PC-3 (cell line): ENCODE measurements around the gene NELFA. TPM values are rescaled to one million over a fixed set of nuclear protein-coding genes. Genes with fewer than 3 reads are reported as not detected.

Source experiments
- ATAC-seq: fragments of 200-7000 bp; cut with Tn5 transposase; 2 replicates; pipeline ENCODE4 v1.9.1; 2020; ENCODE audit warnings: mild to moderate bottlenecking, moderate library complexity
- BruUV-seq: library from RNA; stranded (reverse); fragments of 400-500 nt; replicated peaks from 2 replicates; lab custom pipeline; 2021; lab: Mats Ljungman, UMichigan
- CTCF ChIA-PET: fragments of 300-600 bp; sonication (Branson Sonifier 250); formaldehyde crosslinking; loops from one replicate; lab custom pipeline; 2022; ENCODE audit warnings: antibody characterized with exemption; lab: Charles Lee
- POLR2A ChIA-PET: fragments of 300-600 bp; sonication (Branson Sonifier 250); formaldehyde crosslinking; loops from one replicate; lab custom pipeline; 2022; ENCODE audit warnings: antibody characterized with exemption; ENCODE audit not compliant: unreplicated experiment; lab: Charles Lee
- DNase-seq: peaks from one replicate; pipeline ENCODE4 v3.0.0-alpha.2; 2015
- H2AFZ ChIP-seq: fragments of 300-600 bp; sonication (generic); 2 replicates; pipeline ENCODE4 v1.6.0; 2016; ENCODE audit warnings: antibody characterized with exemption, low read length
- H3F3A ChIP-seq: fragments of 300-600 bp; sonication (generic); one replicate; pipeline ENCODE4 v1.6.0; 2017; ENCODE audit warnings: antibody characterized with exemption, low read length, control low read depth, mild to moderate bottlenecking; ENCODE audit not compliant: unreplicated experiment
- H3K27ac ChIP-seq: fragments of 300-600 bp; sonication (generic); 2 replicates; pipeline ENCODE4 v1.5.1; 2016; ENCODE audit warnings: mild to moderate bottlenecking, low read length
- H3K27me3 ChIP-seq: fragments of 300-600 bp; sonication (generic); 2 replicates; pipeline ENCODE4 v1.6.1; 2016; ENCODE audit warnings: low read length, mixed read lengths
- H3K36me3 ChIP-seq: fragments of 300-600 bp; sonication (generic); 2 replicates; pipeline ENCODE4 v1.6.1; 2016; ENCODE audit warnings: low read depth, mixed run types, low read length, mixed read lengths
- H3K4me1 ChIP-seq: fragments of 300-600 bp; sonication (generic); 2 replicates; pipeline ENCODE4 v1.5.1; 2016; ENCODE audit warnings: low read length; ENCODE audit not compliant: insufficient read depth
- H3K4me2 ChIP-seq: fragments of 300-600 bp; sonication (generic); 2 replicates; pipeline ENCODE4 v1.6.0; 2016; ENCODE audit warnings: low read length
- H3K4me3 ChIP-seq: fragments of 300-600 bp; sonication (generic); 2 replicates; pipeline ENCODE4 v1.5.1; 2016; ENCODE audit warnings: mild to moderate bottlenecking, low read length, mixed read lengths
- H3K79me2 ChIP-seq: fragments of 300-600 bp; sonication (generic); 2 replicates; pipeline ENCODE4 v1.6.1; 2017; ENCODE audit warnings: low read length, mixed read lengths
- H3K9ac ChIP-seq: fragments of 300-600 bp; sonication (generic); 2 replicates; pipeline ENCODE4 v1.6.0; 2016; ENCODE audit warnings: mild to moderate bottlenecking, low read length
- H3K9me2 ChIP-seq: fragments of 300-600 bp; sonication (generic); replicated peaks from 2 replicates; pipeline ENCODE4 v1.6.1; 2016; ENCODE audit warnings: mixed run types, low read length, mixed read lengths
- H3K9me3 ChIP-seq: fragments of 300-600 bp; sonication (generic); 2 replicates; pipeline ENCODE4 v1.6.1; 2016; ENCODE audit warnings: low read length, mixed read lengths
- H4K20me1 ChIP-seq: fragments of 300-600 bp; sonication (generic); 2 replicates; pipeline ENCODE4 v1.6.1; 2016; ENCODE audit warnings: low read length, mixed read lengths
- EZH2 ChIP-seq: fragments of 300-600 bp; sonication (generic); IDR thresholded peaks from one replicate; pipeline ENCODE4 v1.6.1; 2017; ENCODE audit warnings: antibody characterized with exemption, mild to moderate bottlenecking, low read length; ENCODE audit not compliant: unreplicated experiment
- EZH2phosphoT487 ChIP-seq: fragments of 300-600 bp; sonication (generic); IDR thresholded peaks from 2 replicates; pipeline ENCODE4 v1.6.1; 2018; ENCODE audit warnings: mild to moderate bottlenecking, antibody characterized with exemption, low read length, borderline replicate concordance
- intact Hi-C: fragments of 100-400 bp; cut with micrococcal nuclease; formaldehyde crosslinking; loops from 2 replicates; pipeline ENCODE4 v1.9.0; 2023
- total RNA-seq: library from RNA; depleted of rRNA; stranded (reverse); fragments of >200 nt; gene quantifications from 2 replicates; pipeline ENCODE4 v1.2.3, GENCODE V29; 2014
- TF ChIP-seq, protein P1 (sequence below): fragments of 300-600 bp; sonication (generic); conservative IDR thresholded peaks from 2 replicates; pipeline ENCODE4 v1.5.1; 2017; ENCODE audit warnings: antibody characterized with exemption, low read depth, mild to moderate bottlenecking, low read length

NELFA gene
- total RNA-seq, 1 experiment from 2014 or later, result 30.0 TPM

DNA sequence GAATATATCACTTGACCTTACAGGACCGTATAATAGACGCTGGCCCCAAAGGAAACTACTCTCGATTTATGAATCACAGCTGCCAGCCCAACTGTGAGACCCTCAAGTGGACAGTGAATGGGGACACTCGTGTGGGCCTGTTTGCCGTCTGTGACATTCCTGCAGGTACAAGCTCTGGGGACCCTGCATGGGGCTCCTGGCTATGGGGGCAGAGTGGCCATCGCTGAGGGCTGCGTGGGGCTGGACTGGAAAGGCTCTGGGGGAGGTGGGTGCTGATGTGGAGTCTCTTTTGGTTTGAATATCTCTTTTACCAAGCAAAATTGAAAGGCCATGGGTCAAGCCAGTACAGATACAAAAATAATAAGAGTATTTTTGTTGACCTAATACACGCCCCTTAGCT lies 33.9 kb downstream of the NELFA start:
- Histone ChIP-seq H3K9me2 (no peaks in the 10 kb centered on the region), H3K9ac (no peak overlapping the region), H3K27me3 (no peaks in the 10 kb centered on the region), H3K4me2 (no peak overlapping the region), H2AFZ (no peak overlapping the region), H3K79me2 (no peaks in the 10 kb centered on the region), H3K4me1 (no peaks in the 10 kb centered on the region), H3K4me3 (no peak overlapping the region), H4K20me1 (no peaks in the 10 kb centered on the region), H3F3A (no peaks in the 10 kb centered on the region), H3K9me3 (no peaks in the 10 kb centered on the region), H3K27ac (no peak overlapping the region), H3K36me3 (peaks cover 9% of the 10 kb centered on the region; the same call in 1 of the 2 replicates)
- intact Hi-C loops, result no loop called here
- no TSS peak for BruUV-seq
- ATAC-seq, result no peak
- CTCF ChIA-PET, result no interaction called here
- no peak for DNase-seq
- TF ChIP-seq, protein P1, sequence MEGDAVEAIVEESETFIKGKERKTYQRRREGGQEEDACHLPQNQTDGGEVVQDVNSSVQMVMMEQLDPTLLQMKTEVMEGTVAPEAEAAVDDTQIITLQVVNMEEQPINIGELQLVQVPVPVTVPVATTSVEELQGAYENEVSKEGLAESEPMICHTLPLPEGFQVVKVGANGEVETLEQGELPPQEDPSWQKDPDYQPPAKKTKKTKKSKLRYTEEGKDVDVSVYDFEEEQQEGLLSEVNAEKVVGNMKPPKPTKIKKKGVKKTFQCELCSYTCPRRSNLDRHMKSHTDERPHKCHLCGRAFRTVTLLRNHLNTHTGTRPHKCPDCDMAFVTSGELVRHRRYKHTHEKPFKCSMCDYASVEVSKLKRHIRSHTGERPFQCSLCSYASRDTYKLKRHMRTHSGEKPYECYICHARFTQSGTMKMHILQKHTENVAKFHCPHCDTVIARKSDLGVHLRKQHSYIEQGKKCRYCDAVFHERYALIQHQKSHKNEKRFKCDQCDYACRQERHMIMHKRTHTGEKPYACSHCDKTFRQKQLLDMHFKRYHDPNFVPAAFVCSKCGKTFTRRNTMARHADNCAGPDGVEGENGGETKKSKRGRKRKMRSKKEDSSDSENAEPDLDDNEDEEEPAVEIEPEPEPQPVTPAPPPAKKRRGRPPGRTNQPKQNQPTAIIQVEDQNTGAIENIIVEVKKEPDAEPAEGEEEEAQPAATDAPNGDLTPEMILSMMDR, result no peak
- TF ChIP-seq EZH2phosphoT487 (no peak), EZH2 (no peak)
- POLR2A ChIA-PET, result no interaction called here

GRCh38 chr4:1973661-1974060 lies 35.1 kb downstream of the NELFA start:
- no peak overlapping the region for H3K4me2 ChIP-seq
- DNase-seq, result no peak
- H3K79me2 ChIP-seq, result no peaks in the 10 kb centered on the region
- no peaks in the 10 kb centered on the region for H3K4me1 ChIP-seq
- no peak overlapping the region for H3K4me3 ChIP-seq
- no peaks in the 10 kb centered on the region for H4K20me1 ChIP-seq
- intact Hi-C loops, result no loop called here
- peaks cover 9% of the 10 kb centered on the region; the same call in 1 of the 2 replicates for H3K36me3 ChIP-seq
- ChIA-PET CTCF (no interaction called here), POLR2A (no interaction called here)
- no peaks in the 10 kb centered on the region for H3F3A ChIP-seq
- H3K9ac ChIP-seq, result no peak overlapping the region
- no peak overlapping the region for H3K27ac ChIP-seq
- no peak overlapping the region for H2AFZ ChIP-seq
- no peak for ATAC-seq
- no peaks in the 10 kb centered on the region for H3K27me3 ChIP-seq
- no peaks in the 10 kb centered on the region for H3K9me3 ChIP-seq
- BruUV-seq, result no TSS peak
- TF ChIP-seq EZH2phosphoT487, result no peak
- no peak for TF ChIP-seq EZH2
- TF ChIP-seq, protein P1, result no peak
- no peaks in the 10 kb centered on the region for H3K9me2 ChIP-seq

- H3K79me2 ChIP-seq, result no peaks in the 10 kb centered on the region
- peaks cover 10% of the 10 kb centered on the region; the same call in 1 of the 2 replicates for H3K36me3 ChIP-seq
- H3K9ac ChIP-seq, result no peak overlapping the region
- H3K9me3 ChIP-seq, result no peaks in the 10 kb centered on the region
- ATAC-seq (no peak), DNase-seq (no peak)
- TF ChIP-seq EZH2phosphoT487, result no peak
- no peak for TF ChIP-seq EZH2
- TF ChIP-seq, protein P1, result no peak
- H3K4me3 ChIP-seq, result no peak overlapping the region
- no peak overlapping the region for H2AFZ ChIP-seq
- no peak overlapping the region for H3K4me2 ChIP-seq
- ChIA-PET CTCF (no interaction called here), POLR2A (no interaction called here)
- H3K9me2 ChIP-seq, result no peaks in the 10 kb centered on the region
- H3F3A ChIP-seq, result no peaks in the 10 kb centered on the region
- BruUV-seq, result no TSS peak
- H4K20me1 ChIP-seq, result no peaks in the 10 kb centered on the region
- H3K27me3 ChIP-seq, result no peaks in the 10 kb centered on the region
- H3K27ac ChIP-seq, result no peak overlapping the region
- intact Hi-C loops, result no loop called here
- no peaks in the 10 kb centered on the region for H3K4me1 ChIP-seq
Observed at GRCh38 chr4:1973218-1973617, 35.6 kb downstream of the NELFA start.
